ENCODE measurements around the gene RABL6.
A peak's percentile ranks its signal among the peaks of the same experiment; 100 is the strongest.
"Not testable (repeated sequence)": the region's sequence is repeated elsewhere in the genome, so short reads cannot be mapped to it uniquely, and the experiment has no call there.

RABL6 gene

GRCh38 chr9:136807281-136808074 lies at the start of gene RABL6:
Gene RABL6 (plus strand): TSS chr9:136807948. CDS start chr9:136808197, 249 bp downstream.
- peak in 53 of 58 donors; percentile 23 to 85 (median 67) for DNase-seq

- no peak for DNase-seq
These were observed 48.7 kb upstream of the RABL6 start for GRCh38 chr9:136759001-136759400.

- DNase-seq, result no peak
These were observed 48.1 kb upstream of the RABL6 start for GRCh38 chr9:136759436-136760325.

- DNase-seq, result peak in 1 of 58 donors; percentile 8
These were observed 47.3 kb upstream of the RABL6 start for GRCh38 chr9:136760424-136760823.

GRCh38 chr9:136760834-136761544 lies 46.8 kb upstream of the RABL6 start:
- DNase-seq, result peak in 46 of 58 donors; percentile 5 to 75 (median 40)

- DNase-seq, result no peak
These were observed 46.2 kb upstream of the RABL6 start for GRCh38 chr9:136761545-136761981.

DNA sequence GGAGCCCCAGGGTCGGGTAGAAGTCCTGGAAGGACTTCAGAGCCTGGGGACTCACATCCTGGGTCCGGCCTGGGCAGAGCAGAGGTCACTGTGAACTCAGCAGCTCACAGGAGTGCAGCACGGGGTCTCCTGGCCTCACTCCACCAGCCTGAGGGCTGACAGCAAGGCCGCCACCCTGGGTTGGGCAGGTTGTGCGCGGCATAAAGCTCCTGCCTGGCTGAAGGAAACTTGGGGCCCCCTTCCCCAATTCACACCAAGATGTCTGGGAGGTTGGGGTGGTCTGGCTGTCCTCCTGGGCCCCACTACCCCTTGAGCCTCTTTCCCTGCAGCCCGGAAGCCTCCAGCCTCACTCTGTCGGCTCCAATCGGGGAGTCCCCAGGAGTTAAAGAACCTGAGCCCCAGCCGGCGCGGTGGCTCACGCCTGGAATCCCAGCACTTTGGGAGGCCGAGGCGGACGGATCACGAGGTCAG lies 45.5 kb upstream of the RABL6 start:
- no peak for DNase-seq

DNA sequence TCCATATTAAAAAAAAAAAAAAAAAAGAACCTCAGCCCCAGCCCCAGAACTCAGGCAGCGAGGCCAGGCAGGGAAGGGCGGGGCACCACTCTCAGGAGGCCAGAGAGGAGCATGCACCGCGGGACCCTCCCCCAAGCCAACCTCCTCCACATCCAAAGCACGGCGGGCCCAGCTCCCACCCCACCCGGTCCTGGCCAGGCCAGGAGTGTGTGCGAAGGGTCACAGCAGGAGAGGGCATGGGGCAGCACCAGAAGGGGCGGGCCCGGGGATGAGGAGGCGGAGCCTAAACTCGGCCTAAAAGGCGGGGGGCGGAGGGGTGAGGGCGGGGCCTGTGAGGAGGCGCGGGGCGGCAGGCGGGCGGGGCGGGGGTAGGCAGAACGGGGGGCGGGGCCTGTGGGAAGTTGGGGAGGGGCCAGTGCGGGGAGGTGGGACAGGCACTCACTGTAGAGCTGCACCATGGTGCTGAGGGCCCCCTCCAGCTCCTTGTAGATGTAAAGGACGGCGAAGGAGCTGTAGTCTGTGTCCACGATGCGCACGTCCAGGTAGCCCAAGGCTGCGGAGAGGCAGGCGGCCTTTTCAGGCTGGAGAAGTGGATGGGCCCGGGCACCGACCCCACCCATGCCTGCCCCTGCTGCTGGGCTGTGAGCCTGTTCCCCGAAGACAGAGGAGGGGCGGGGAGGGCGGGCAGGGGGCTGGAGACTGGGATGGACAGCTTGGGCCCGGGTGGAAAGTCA lies 44.7 kb upstream of the RABL6 start:
- DNase-seq, result no peak

- DNase-seq, result no peak
These were observed 44.1 kb upstream of the RABL6 start for GRCh38 chr9:136763649-136764035.

DNA sequence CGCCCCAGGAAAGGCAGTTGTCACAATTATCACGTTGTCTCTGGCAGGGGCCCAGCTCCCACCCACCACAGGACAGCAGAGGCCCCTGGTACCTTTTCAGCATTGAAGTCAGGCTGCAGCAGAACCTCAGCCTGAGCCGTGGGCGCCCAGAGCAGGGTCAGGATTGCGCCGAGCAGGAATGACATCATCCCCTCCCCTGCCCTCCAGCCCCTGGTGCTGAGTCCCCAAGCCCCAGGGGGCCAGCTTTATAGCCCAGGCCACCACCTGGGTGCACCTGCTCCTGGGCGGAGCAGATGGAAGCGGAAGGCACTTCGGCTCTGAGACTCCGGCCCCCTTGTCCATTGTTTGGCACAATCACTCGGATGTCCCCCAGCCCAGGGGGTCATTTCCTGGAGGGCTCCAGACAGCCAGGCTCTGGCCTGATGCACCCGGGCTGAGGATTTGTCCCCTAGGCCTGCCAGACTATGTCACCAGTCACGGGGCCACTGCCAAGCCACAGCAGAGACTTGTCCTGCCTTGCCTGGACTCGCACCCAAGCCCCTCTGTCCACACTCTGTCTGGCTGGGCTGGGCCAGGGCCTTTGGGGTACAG lies 43.4 kb upstream of the RABL6 start, which contains the start of gene LCN15:
LCN15 (minus strand) TSS at position 218 of the 591 bp plus-strand sequence; CDS start at position 188, 30 bp downstream.
- DNase-seq, result no peak

GRCh38 chr9:136765041-136765440 lies 42.7 kb upstream of the RABL6 start:
- no peak for DNase-seq

DNA sequence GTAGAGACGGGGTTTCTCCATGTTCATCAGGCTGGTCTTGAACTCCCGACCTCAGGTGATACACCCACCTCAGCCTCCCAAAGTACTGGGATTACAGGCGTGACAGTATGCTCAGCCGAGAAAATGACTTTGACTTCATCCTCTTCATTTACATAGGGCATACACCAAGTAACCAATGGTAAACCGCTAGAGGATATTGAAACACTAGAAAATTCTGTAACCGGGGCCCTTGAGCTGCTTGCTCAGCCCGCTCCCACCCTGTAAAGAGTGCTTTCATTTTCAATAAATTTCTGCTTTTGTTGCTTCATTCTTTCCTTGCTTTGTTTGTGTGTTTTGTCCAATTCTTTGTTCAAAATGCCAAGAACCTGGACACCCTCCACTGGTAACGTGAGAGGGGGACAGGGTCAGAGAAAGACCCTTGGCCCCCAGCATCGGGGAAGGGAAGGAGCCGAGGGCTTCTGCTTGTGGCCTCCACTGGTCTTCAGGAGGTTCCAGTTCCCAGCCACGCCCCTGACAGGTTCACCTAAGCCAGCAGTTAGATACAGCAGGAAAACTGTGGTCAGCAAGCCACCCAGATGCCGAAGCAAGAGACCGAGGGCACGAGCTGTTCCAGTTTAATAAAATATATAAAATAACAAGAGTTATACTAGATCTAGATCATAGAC lies 41.9 kb upstream of the RABL6 start:
- not testable (repeated sequence) for DNase-seq

GRCh38 chr9:136766410-136767120 lies 41.2 kb upstream of the RABL6 start:
- DNase-seq, result peak in 34 of 58 donors; percentile 4 to 61 (median 32)

GRCh38 chr9:136769710-136770191 lies 38.0 kb upstream of the RABL6 start:
- peak in 11 of 58 donors; percentile 5 to 47 (median 20) for DNase-seq

DNA sequence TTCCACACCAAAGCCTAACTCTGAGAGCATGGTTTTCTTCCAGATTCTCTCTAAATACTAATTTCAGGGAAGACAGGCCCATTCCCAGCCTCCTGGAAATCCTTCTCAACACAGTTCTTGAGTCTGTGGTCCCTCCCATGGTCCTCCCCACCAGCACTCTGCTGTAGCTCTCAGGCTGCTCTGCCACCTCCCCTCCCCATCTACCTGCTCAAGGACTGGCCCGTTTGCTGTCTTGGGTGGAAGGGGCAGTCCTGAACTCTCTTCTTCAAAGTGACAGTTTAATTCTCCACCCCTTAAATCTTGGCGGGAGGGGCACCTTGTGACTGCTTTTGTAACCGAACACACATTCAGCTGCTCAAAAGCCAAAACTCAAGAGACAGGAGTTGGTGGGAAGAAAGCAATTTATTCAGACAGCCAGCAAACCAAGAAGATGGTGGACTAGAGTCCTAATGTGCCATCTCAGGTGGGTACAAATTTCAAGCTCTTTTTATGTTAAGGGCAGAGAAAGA lies 35.8 kb upstream of the RABL6 start:
- DNase-seq, result no peak

DNA sequence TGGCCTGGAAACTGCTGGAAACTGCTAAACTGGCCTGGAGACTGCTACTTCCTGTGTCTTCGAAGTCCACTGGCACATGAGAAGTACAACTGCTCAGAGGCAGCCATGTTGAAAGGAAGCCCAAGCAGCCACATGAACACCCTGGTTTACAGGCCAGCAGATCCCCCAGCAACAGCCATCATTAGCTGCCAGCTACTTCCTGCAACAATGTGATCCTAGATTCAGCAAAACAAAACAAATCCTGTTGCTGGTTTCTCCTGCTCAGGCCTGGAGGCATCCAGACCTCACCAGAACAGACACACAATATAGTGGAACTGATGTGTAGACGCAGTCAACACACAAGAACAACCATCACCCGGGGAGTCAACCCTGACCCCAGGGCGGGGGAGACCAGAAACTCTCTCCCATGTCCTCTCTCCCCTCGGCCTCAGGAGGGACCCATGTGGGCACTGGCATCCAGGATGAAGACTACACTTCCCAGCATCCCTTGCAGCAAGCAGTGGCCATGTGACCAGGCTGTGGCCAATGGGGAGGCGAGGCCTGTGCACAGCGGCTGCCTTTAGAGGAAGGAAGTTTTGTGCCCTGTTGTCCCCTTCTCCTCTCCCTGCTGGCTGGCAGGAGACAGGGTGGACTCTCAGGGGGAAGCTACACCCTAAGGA lies 34.2 kb upstream of the RABL6 start:
- peak in 8 of 58 donors; percentile 5 to 28 (median 16) for DNase-seq

GRCh38 chr9:136774416-136775045 lies 33.2 kb upstream of the RABL6 start:
- DNase-seq, result no peak

Data from anterior cingulate cortex (tissue), 58 donors.